Measurements from ENCODE around the gene SPARCL1.

DNA sequence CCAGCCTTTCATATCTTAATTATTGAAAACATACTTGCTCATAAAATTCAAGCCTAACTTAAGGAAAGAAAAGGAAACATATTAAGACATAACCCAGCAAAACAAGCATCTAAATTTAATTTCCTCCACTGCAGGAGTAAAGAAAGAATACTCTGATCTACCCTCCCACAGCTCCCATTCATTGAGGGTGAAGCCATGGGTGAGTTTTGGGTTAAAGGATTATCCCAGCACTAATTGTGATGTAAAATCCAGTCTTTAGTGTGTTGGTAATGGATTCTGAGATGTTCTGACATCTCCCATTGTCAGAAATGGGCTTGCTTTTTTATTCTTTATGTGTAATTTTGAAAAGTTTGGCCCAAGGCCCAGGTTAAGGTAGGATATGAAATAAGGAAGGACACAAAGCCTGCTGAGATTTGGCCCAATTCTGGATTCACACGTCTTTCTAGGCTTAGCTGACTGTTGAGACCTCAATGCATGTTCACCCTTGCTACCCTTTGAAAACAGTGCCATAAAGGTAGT lies 50.4 kb downstream of the SPARCL1 start:
- TF ChIP-seq, protein P1, sequence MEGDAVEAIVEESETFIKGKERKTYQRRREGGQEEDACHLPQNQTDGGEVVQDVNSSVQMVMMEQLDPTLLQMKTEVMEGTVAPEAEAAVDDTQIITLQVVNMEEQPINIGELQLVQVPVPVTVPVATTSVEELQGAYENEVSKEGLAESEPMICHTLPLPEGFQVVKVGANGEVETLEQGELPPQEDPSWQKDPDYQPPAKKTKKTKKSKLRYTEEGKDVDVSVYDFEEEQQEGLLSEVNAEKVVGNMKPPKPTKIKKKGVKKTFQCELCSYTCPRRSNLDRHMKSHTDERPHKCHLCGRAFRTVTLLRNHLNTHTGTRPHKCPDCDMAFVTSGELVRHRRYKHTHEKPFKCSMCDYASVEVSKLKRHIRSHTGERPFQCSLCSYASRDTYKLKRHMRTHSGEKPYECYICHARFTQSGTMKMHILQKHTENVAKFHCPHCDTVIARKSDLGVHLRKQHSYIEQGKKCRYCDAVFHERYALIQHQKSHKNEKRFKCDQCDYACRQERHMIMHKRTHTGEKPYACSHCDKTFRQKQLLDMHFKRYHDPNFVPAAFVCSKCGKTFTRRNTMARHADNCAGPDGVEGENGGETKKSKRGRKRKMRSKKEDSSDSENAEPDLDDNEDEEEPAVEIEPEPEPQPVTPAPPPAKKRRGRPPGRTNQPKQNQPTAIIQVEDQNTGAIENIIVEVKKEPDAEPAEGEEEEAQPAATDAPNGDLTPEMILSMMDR (IDR thresholded peaks at IDR 0.05; ENCODE audit: poor library complexity): no peak
- no peak for TF ChIP-seq EZH2 (IDR thresholded peaks at IDR 0.05; ENCODE audit: borderline replicate concordance)
- TF ChIP-seq EZH2phosphoT487 (IDR thresholded peaks at IDR 0.05; ENCODE audit: low read depth, severe bottlenecking, unreplicated experiment): no peak

All from hepatocyte (in vitro differentiated cells).